Left hindlimb (tissue), 1 donor: ENCODE data around the gene POLR1C.
"Not testable (repeated sequence)": the region's sequence is repeated elsewhere in the genome, so short reads cannot be mapped to it uniquely, and the experiment has no call there.

ENCODE experiments used
- DNase-seq: peaks from one replicate; pipeline ENCODE4 v3.0.0-alpha.2; 2018

Gene POLR1C, protein sequence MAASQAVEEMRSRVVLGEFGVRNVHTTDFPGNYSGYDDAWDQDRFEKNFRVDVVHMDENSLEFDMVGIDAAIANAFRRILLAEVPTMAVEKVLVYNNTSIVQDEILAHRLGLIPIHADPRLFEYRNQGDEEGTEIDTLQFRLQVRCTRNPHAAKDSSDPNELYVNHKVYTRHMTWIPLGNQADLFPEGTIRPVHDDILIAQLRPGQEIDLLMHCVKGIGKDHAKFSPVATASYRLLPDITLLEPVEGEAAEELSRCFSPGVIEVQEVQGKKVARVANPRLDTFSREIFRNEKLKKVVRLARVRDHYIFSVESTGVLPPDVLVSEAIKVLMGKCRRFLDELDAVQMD

DNA sequence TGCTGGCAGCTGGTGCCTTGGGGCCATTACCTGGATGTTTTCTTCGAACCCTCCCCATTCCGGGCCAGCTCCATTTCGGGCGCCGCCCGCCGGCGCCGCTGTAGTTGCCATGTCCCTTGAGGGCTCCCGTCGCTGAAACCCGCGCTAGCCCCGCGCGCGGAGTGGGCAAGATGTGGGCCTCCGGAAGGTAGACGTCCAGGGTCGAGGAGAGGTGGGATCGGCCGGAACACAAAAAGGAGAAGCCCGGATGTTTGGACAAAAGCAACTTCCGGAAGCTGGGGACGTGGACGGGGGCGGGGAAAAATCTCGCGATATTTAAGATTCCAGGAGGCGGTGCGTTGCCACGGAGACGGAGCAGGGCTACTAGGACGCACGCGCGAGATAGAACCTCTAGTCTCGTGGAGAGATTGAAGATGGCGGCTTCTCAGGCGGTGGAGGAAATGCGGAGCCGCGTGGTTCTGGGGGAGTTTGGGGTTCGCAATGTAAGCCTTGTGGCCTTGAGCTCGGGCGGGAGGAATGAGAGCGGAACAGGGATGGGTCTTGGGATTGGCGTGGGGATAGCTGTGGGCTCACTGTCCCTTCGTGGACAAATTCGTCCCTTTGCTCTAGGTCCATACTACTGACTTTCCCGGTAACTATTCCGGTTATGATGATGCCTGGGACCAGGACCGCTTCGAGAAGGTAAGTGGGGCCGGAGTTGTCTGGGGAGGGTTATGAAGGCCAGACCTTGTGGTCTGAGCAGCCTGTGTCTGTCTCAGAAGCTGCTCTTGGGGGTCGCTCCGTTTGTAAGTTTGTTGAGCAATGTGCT, at the start of gene POLR1C, which contains the start of gene YIPF3:
Gene POLR1C (plus strand): TSS at position 393 of the 808 bp plus-strand sequence. CDS start 21 bp downstream, at position 414.
Gene YIPF3 (minus strand): TSS at position 230 of the 808 bp plus-strand sequence. CDS start 119 bp downstream, at position 111.
- DNase-seq, result peak; percentile 98

GRCh38 chr6:43467265-43467664, 49.6 kb upstream of the POLR1C start:
- not testable (repeated sequence) for DNase-seq

GRCh38 chr6:43467752-43468151, 49.1 kb upstream of the POLR1C start:
- no peak for DNase-seq

DNA sequence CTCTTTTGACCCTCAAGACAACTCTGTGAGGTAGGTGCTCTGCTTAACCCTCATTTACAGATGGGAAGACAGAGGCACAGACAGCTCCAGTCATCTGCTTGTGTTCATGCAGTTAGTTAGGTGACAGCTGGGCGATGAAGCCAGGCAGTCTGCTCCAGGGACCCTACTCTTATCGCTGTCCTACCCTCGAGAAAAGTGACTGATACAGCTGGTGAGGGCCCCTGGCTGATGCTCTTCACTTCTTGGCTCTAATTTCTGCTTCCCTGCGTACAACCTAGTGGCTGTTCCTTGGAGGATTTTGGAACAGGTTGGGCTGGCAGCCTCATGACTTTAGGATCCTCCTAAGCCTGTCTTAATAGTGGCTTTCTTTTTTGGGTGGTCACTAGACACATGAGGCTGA, 48.6 kb upstream of the POLR1C start:
- no peak for DNase-seq

DNA sequence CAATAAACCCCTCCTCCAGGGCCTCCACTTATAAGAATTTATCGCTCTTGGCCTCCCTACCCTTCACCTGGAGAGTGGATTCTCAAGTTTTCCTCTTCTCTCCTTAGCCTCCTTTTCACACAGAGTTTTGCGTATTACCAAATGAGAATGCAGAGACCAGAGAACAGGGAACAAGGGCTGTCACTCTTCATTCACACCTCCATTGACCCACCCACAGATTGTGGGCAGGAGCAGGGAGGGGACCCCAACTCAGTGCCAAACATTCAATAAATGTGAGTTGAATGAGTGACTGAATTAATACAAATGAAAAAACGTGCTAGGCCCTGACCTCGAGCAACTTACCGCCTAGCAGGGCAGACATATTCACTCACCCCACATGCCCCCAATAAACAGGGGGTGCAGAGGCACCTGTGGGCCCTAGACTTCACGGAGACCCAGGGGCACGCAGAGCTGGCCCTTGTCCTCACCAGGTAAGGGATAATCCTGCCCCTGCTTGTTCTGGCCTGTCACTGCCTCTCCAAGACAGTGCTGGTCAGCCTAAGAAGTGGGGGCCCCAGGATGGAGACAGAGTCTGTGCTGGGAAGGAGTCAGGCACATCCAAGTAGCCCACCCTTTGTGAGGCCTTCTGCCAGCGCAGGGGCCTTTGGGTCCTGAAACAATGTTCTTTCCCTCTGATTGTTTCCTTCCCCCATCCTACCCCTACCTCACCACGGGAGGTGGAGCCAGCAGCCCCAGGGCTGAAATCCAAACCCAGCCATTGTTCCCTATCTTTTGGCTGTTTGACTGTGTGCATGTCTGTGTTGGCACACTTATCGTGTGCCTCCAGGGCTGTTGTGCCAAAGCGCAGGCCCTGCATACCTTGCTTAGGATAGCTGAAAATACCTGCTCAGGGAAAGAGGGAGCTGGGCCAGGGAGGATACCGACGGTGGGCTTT, 47.9 kb upstream of the POLR1C start:
- no peak for DNase-seq

- DNase-seq, result no peak
Measured at GRCh38 chr6:43469947-43470346, 46.9 kb upstream of the POLR1C start.

GRCh38 chr6:43471399-43471798, 45.5 kb upstream of the POLR1C start:
- no peak for DNase-seq

GRCh38 chr6:43472515-43472914, 44.4 kb upstream of the POLR1C start:
- no peak for DNase-seq

DNA sequence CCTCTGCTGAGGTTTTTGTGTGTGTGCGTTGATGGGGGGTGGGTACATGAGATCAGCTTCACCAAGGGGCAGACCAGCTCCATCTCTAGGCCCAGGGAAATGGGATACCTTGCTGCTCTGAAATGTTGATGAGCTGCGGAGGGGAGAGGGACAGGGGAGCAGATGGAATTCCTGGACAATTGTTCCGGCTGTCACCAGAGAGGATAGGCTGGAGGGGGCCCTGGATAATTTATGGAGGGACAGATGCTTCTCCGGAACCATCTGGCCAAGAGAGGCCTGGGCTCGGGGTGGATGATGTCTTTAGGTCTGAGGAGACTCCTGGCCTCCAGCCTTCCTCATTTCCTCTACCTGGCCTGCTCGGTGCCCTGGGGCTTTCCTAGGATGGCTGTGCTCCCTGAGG, 41.4 kb upstream of the POLR1C start:
- no peak for DNase-seq

- DNase-seq, result no peak
Measured at GRCh38 chr6:43476746-43477145, 40.1 kb upstream of the POLR1C start.

GRCh38 chr6:43477235-43478007, 39.5 kb upstream of the POLR1C start, which contains the start of gene TJAP1:
Gene TJAP1, plus strand, starts transcription at chr6:43477570. Its CDS starts 21,432 bp downstream, at chr6:43499002.
- peak; percentile 95 for DNase-seq

- no peak for DNase-seq
Measured at GRCh38 chr6:43478008-43478372, 38.9 kb upstream of the POLR1C start.

DNA sequence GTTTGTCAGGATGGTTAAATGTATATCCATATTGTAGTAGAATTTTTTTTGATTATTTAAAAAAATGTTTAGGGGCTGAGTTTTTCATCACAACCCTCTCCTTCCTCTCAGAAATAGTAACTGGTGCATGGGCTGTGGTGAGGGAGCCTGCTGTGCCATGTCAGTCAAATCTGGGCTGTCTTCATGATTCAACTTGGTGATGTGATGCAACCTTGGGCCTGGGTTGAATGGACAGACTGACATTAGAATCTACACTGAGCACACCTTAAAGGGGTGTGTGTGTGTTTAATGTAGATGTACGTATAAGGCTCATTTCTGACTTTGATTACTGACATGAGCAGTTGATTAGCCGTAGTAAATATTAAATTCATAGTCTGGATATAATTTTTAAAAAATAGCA, 35.8 kb upstream of the POLR1C start:
- no peak for DNase-seq

GRCh38 chr6:43481591-43482236, 35.2 kb upstream of the POLR1C start:
- DNase-seq, result no peak

DNA sequence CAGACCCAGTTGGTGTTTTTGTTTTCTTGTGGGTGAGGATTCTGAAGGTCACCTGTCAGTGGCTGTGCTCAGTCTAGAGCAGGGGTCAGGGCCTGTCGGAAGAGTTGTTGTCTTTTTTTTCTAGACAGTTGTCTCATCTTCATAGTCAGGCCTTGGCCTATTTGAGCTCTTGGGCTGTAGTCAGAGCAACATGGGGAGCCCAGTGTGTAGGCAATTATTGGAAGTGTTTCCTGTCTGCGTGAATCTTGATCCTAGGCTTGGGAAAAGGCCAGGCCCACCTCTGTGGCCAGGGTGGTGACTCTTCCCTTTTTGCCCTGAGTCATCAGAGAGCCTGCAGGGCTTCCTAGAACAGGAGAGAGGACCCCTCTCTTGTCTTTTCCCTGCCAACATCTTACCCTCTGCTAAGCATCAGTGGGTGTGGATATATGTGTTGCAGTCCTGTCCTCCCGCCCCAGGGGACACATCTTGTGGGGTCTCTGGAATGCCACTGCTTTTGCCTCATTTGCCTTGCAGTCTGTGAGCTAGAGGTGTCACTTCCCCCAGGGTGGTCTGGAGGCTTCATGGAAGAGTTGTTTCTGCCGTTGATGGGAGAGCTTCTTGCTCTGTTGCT, 28.1 kb upstream of the POLR1C start:
- no peak for DNase-seq

DNA sequence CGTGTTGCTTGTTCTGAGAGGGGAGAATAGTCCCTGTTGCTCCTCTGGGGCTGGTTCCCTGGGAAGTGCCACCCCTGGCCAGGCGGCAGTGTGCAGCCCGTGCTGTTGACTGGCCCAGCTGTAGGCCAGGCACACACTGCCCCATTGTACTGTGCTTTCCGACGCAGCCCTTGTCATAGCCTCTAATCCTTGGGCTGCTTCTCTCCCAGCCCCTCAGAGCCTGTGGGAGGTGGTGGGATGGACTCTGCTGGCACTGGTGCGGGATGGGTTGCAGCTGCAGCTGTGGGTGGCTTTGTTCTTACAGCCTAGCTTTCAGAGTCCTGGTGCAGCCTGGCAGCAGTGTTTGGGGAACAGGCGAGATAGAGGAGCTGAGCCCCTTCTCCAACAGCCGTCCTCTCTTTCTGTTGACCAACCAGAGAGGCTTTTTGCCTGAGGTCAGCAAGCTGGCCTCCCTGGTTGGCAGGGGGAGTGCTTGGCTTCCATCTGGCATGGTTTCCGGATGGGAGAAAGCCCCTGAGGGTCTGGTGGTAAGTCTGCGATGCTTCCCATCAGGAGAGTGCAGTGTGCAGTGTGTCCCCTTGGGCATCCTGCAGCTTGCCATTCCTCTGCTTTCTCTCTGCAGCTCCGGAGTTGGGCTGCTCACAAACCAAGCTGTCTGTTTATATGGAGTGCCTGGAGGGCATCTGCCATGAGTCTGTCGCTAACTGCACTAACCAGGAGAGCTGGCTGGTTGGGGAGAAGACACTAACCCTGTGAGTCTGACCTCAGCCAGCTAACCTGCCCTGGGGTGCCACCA, 27.4 kb upstream of the POLR1C start:
- DNase-seq, result peak; percentile 70

DNA sequence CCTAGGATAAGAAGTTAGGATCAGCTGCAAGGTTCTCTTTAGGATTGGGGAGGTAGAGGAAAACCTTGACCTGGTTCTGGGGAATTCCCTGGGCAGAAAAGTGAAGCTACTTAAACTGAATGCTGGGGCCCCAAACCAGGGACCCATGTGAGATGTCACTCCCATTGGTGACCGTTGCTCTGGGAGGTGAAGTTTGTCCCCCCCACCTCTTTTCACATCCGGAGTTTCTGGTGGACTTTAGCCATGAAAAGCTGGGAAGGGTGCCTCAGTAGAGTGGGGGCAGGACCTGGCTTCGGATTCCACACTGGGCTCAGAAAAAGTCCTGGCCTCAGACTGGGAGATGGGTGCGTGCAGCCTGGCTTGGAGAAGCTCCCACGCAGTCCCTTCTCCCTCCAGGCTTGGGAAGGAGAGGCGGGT, 26.4 kb upstream of the POLR1C start:
- no peak for DNase-seq

DNA sequence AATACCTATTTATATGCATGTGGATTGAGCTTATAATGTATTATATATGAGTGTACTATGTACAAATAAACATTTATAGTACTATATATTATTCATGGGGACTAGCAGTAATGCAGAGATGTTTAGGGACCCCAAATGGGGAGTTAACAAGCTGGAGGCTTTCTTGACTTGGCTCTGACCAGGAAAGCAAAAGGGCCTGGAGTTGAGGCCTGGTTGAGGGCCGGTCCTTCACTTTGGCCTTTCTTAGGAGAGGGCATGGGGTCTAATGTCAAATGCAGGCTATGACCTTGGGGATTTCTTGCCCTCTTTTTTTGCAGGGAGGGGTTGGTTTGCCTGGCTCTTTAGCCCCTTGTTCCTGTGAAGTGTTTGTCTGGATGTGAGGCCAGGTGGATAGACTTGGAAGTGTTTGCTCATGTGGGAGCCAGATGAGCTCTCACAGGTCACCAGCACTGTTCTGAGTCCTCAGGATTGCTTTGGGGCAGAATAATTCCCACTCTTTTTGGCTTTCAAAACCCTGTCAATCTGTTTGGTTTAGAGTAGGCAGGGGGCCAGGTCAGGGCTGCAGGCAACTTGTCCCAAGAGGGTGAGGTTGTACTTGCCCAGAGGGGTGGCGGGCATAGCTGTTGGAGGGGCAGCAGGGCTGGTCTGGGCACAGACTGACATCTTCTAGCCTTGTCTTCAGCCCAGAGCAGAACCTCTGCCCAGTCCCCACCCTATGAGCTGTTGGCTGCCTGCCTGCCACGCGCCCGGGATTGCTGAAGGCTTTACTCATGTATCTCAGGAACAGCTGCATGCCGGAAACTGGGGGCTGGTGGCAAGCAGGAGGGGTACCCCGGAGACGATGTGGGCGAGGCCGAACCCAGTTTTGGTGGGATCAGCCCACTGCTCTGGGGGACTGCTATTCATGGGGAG, 24.9 kb upstream of the POLR1C start:
- peak; percentile 80 for DNase-seq

- no peak for DNase-seq
Measured at GRCh38 chr6:43492673-43493072, 24.2 kb upstream of the POLR1C start.
